Heart left ventricle (tissue), 16 donors: ENCODE measurements around the gene GNAI2. TPM values are rescaled to one million over a fixed set of nuclear protein-coding genes. Genes with fewer than 3 reads are reported as not detected.

Source experiments
- ATAC-seq, 4 donors: fragments of 200-7000 bp; cut with Tn5 transposase; one replicate each; pipeline ENCODE4 v1.9.1; 2020 to 2022; ENCODE audit warnings: moderate library complexity in 4 of 4, mild to moderate bottlenecking in 3 of 4, moderate number of reproducible peaks in 1 of 4
- DNase-seq, 5 donors: peaks; one replicate each; pipeline ENCODE4 v3.0.0-alpha.2; 2020
- H3K27ac ChIP-seq, 12 donors: fragments of 200-600 bp; sonication (generic) in 4 of 12; one replicate each; pipeline versions ENCODE4 v1.5.0 to v1.8.0; 2016 to 2022; ENCODE audit warnings: mild to moderate bottlenecking in 2 of 12
- H3K27me3 ChIP-seq, 9 donors: fragments of 200-600 bp; sonication (generic) in 2 of 9; one replicate each; pipeline versions ENCODE4 v1.5.1 to v1.8.0; 2016 to 2022; ENCODE audit warnings: mild to moderate bottlenecking in 3 of 9
- H3K36me3 ChIP-seq, 9 donors: fragments of 200-600 bp; sonication (generic) in 2 of 9; one replicate each; pipeline versions ENCODE4 v1.5.0 to v1.8.0; 2018 to 2022; ENCODE audit warnings: mild to moderate bottlenecking in 2 of 9
- H3K4me1 ChIP-seq, 12 donors: fragments of 200-600 bp; sonication (generic) in 4 of 12; one replicate each; pipeline versions ENCODE4 v1.5.0 to v1.8.0; 2016 to 2022; ENCODE audit warnings: mild to moderate bottlenecking in 3 of 12
- H3K4me3 ChIP-seq, 12 donors: fragments of 200-600 bp; sonication (generic) in 4 of 12; one replicate each; pipeline versions ENCODE4 v1.5.0 to v1.8.0; 2017 to 2022; ENCODE audit warnings: mild to moderate bottlenecking in 9 of 12, moderate library complexity in 4 of 12
- H3K9me3 ChIP-seq, 12 donors: fragments of 200-600 bp; sonication (generic) in 4 of 12; one replicate each; pipeline versions ENCODE4 v1.5.0 to v1.8.0; 2016 to 2022; ENCODE audit warnings: mild to moderate bottlenecking in 1 of 12
- POLR2A ChIP-seq, 2 donors: fragments of 450-650 bp; IDR thresholded peaks; one replicate each; pipeline ENCODE4 v1.6.1; 2017; ENCODE audit warnings: antibody characterized with exemption in 2 of 2, mild to moderate bottlenecking in 2 of 2, moderate library complexity in 2 of 2
- WGBS, 4 donors: extraction: QIAGEN DNeasy Blood & Tissue Kit in 2 of 4; methylation state at CpG; one replicate each; pipeline versions ENCODE4 v1.1.5 to v1.1.7; 2013 to 2018; 5-methylcytosine and 5-hydroxymethylcytosine counted together
- intact Hi-C, 10 donors: fragments of 100-400 bp; cut with DNase I; formaldehyde crosslinking; loops; one replicate each; pipeline versions ENCODE4 v1.11.1 to v1.14.2; 2022
- polyA plus RNA-seq, 2 donors: library from polyadenylated mRNA; stranded (reverse); fragments of 200-250 nt; gene quantifications; one replicate each; pipeline ENCODE4 v1.2.3, GENCODE V29; 2013
- total RNA-seq, 9 donors: library from RNA; depleted of rRNA in 2 of 9; stranded (reverse); fragments of >200 nt in 2 of 9; fragmentation: NEBNext Ultra II Directional in 3 of 9; extraction: Animal tissue kit (Norgen Biotek cat#: 25700) in 3 of 9; gene quantifications; one replicate each; pipeline versions ENCODE4 v1.1.0 to v1.2.4, GENCODE V29; 2016 to 2023
- TF ChIP-seq, protein P1 (sequence below), 12 donors: fragments of 200-600 bp; sonication (generic) in 4 of 12; IDR thresholded peaks; one replicate each; pipeline versions ENCODE4 v1.5.0 to v1.8.0; 2018 to 2022; ENCODE audit warnings: antibody characterized with exemption in 12 of 12, mild to moderate bottlenecking in 5 of 12
- donor health status: ischemic (EF 13 %, LVEDD 7.1; RV severe dilation, severe dysfunction).
- donor health status: healthy with polysubstance abuse.
- donor health status: DM: no; HTN: yes; CAD: no.
- donor health status: DM: no; HTN: no; CAD: no.
- donor health status: ischemic (EF 25% LVEDD 6.9; RV normal size, moderate dysfunction).
- donor health status: ischemic (EF 25% LVEDD 5.7; RV mildly dilated, moderate dysfunction).
- donor health status: healthy.
- donor health status: DM: yes; HTN: yes; CAD: no.
- donor health status: ischemic (EF 35%, LVEDD 5.7; RV mildly dilated, moderate dysfunction).
- donor health status: nonischemic (EF 11% LVEDD 7.7; RV severe dilation, severe dysfunction).
- donor health status: DM: yes; HTN: yes; CAD: no.
- donor health status: PGD.
- donor health status: ischemic (EF 29% LVEDD 5.4; RV normal size, mild dysfunction).
- donor health status: nonischemic (EF 23%, LVEDD 6.1; RV moderate dilation, normal function).

Gene GNAI2
- total and polyA plus RNA-seq, 11 donors, result 93.2 to 365 (median 140) TPM

DNA sequence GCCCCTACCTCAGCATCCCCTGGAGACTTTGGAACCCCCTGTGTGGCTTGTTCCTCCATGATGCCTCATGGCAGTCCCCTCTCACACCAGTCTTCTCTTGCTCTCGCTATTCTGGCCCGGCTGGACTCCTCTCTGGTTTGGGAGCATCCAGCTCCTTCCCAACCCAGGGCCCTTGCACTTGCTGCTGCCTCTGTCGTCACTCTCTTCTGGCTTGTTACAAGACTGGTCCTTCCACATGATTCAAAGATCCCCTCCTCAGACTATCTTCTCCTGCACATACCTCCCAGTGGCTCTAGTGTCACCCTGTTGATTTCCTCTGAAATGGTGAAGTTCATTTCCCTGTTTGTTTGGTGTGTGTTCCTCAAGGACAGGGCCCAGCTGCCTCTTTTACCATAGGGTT is 6.5 kb upstream of the GNAI2 start:
- H3K36me3 ChIP-seq, result no peaks in the 10 kb centered on the region
- H3K27me3 ChIP-seq, result no peaks in the 10 kb centered on the region
- no peak for TF ChIP-seq POLR2A (IDR thresholded peaks at IDR 0.05)
- TF ChIP-seq, protein P1, sequence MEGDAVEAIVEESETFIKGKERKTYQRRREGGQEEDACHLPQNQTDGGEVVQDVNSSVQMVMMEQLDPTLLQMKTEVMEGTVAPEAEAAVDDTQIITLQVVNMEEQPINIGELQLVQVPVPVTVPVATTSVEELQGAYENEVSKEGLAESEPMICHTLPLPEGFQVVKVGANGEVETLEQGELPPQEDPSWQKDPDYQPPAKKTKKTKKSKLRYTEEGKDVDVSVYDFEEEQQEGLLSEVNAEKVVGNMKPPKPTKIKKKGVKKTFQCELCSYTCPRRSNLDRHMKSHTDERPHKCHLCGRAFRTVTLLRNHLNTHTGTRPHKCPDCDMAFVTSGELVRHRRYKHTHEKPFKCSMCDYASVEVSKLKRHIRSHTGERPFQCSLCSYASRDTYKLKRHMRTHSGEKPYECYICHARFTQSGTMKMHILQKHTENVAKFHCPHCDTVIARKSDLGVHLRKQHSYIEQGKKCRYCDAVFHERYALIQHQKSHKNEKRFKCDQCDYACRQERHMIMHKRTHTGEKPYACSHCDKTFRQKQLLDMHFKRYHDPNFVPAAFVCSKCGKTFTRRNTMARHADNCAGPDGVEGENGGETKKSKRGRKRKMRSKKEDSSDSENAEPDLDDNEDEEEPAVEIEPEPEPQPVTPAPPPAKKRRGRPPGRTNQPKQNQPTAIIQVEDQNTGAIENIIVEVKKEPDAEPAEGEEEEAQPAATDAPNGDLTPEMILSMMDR (IDR thresholded peaks at IDR 0.05), result no peak
- H3K27ac ChIP-seq, result peak overlapping the region in 1 of 12 donors; percentile 76
- no peaks in the 10 kb centered on the region for H3K9me3 ChIP-seq
- WGBS, 4 donors, result 93 to 100% (median 94%) methylated on average over 3 of the region's 3 CpGs
- no peak overlapping the region for H3K4me3 ChIP-seq
- intact Hi-C loops, result loop anchor here in 2 of 10 donors (2.0 to 5.0 kb wide), 2 partner anchors 41 to 43 kb away; no protein-coding TSS in a partner anchor
- no peak for DNase-seq
- ATAC-seq, result no peak
- peaks cover 4 to 60% (median 17%) of the 10 kb centered on the region in 12 donors for H3K4me1 ChIP-seq

DNA sequence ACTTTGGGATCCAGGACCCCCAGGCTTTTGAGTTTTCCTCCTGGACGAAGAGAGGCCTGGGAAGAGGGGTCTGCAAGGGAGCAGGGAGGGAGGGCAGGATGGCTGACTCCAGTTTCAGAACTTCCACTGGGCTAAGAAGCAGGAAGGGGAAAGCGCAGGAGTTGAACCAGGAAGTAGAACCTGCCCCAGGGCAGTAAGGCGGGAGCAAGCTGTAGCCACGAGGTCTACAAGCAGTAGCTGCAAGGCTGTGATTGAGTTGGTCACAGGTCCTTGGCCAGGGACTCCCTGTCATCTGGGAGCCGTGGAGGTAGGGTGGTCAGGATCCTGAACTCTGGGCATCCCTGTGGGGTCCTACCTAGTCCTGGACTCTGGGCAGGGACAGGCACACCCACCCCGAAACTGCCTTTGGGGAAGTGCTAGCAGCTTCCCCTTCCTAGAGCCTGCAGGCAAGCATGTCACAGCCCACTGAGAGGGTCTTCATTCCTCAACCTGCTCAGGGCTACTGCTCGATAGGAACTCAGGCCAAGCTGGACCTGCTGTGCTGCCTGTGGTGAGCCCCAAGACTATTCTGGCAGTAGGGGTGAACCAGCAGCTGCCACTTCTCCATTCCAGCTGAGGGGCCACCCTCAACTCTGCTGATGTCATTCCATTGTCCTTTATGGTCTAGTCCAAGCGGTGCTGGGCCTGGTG is 5.8 kb upstream of the GNAI2 start:
- DNase-seq, result no peak

DNA sequence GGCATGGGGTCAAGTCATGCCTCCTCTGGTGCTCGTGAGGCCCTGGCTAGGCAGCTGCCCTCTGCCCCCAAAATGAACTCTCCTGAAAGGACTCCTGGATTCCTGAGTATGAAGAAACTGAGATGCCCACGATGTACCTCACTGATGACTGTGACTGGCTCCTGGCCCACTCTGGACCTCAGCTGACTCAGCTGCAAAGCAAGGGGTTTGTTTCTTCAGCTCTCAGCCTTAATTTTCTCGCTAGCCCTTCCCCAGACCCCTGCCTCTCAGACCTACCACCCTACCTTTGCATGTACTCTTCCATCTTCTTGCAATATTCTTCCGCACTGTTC is 5.2 kb upstream of the GNAI2 start:
- Histone ChIP-seq H3K27ac (peak overlapping the region in 1 of 12 donors; percentile 76), H3K36me3 (no peaks in the 10 kb centered on the region), H3K9me3 (no peaks in the 10 kb centered on the region), H3K27me3 (no peaks in the 10 kb centered on the region), H3K4me3 (peak overlapping the region in 1 of 12 donors; percentile 15), H3K4me1 (peaks cover 4 to 69% (median 21%) of the 10 kb centered on the region in 12 donors)
- WGBS, 4 donors, result 88 to 92% (median 89%) methylated on average over 3 to 4 of the region's 4 CpGs
- DNase-seq (no peak), ATAC-seq (no peak)
- intact Hi-C loops, result loop anchor here in 2 of 10 donors (2.0 kb wide), 2 partner anchors 38 to 42 kb away; partner anchors contain the start of gene SEMA3B (in 1 of the 2)
- TF ChIP-seq, protein P1 (IDR thresholded peaks at IDR 0.05), result no peak
- TF ChIP-seq POLR2A (IDR thresholded peaks at IDR 0.05), result no peak

More for the DNA sequence above, 5.8 kb upstream of the GNAI2 start:
- H3K4me3 ChIP-seq, result peak overlapping the region in 1 of 12 donors; percentile 15
- no peak for ATAC-seq
- intact Hi-C loops, result loop anchor here in 2 of 10 donors (2.0 kb wide), 2 partner anchors 39 to 43 kb away; partner anchors contain the start of gene SEMA3B (in 1 of the 2)
- no peak for TF ChIP-seq POLR2A (IDR thresholded peaks at IDR 0.05)
- TF ChIP-seq, protein P1 (IDR thresholded peaks at IDR 0.05), result no peak
- peak overlapping the region in 2 of 12 donors; percentile 9 to 76 for H3K27ac ChIP-seq
- no peaks in the 10 kb centered on the region for H3K9me3 ChIP-seq
- WGBS, 4 donors, result 79 to 89% (median 89%) methylated on average over 6 to 8 of the region's 8 CpGs
- peaks cover 4 to 68% (median 18%) of the 10 kb centered on the region in 12 donors for H3K4me1 ChIP-seq
- no peaks in the 10 kb centered on the region for H3K36me3 ChIP-seq
- no peaks in the 10 kb centered on the region for H3K27me3 ChIP-seq

GRCh38 chr3:50231581-50231980 is 4.4 kb upstream of the GNAI2 start:
- no peak overlapping the region for H3K4me3 ChIP-seq
- TF ChIP-seq, protein P1 (IDR thresholded peaks at IDR 0.05), result no peak
- TF ChIP-seq POLR2A (IDR thresholded peaks at IDR 0.05), result no peak
- H3K27ac ChIP-seq, result no peak overlapping the region
- no peak for ATAC-seq
- DNase-seq, result no peak
- 78 to 82% (median 80%) methylated on average over 5 of the region's 5 CpGs for WGBS, 4 donors
- no peaks in the 10 kb centered on the region for H3K27me3 ChIP-seq
- peaks cover 4 to 61% (median 16%) of the 10 kb centered on the region in 12 donors for H3K4me1 ChIP-seq
- H3K36me3 ChIP-seq, result no peaks in the 10 kb centered on the region
- intact Hi-C loops, result loop anchor here in 2 of 10 donors (2.0 kb wide), 2 partner anchors 37 to 41 kb away; partner anchors contain the start of gene SEMA3B (in 1 of the 2)
- H3K9me3 ChIP-seq, result no peaks in the 10 kb centered on the region
